Cardiac fibroblast (primary cell): Measurements from ENCODE around the gene KCTD2.

Source experiments
- DNase-seq, 2 donors: peaks; one replicate each; pipeline versions ENCODE4 v3.0.0 to v3.0.0-alpha.2; 2010; ENCODE audit warnings: low read depth in 2 of 2
- H3K4me3 ChIP-seq, 2 donors: replicated peaks in 1 of 2; 1 replicate in 1 of 2; 2 replicates in 1 of 2; pipeline ENCODE4 v1.5.1; 2011; ENCODE audit warnings: low read depth in 2 of 2, low read length in 2 of 2, mild to moderate bottlenecking in 2 of 2, moderate library complexity in 1 of 2
- CTCF ChIP-seq: IDR thresholded peaks from one replicate; pipeline ENCODE4 v1.5.1; 2011; ENCODE audit warnings: low read depth, mild to moderate bottlenecking, low read length, inconsistent platforms

KCTD2 gene

GRCh38 chr17:75087558-75088453, 40.8 kb downstream of the KCTD2 start, which contains the start of gene SLC16A5:
SLC16A5 (plus strand) TSS chr17:75087954; CDS start chr17:75093637, 5,683 bp downstream.
- H3K4me3 ChIP-seq: peak within 1 kb of the TSS; percentile 51 to 55
- peak; percentile 61 to 87 for DNase-seq

GRCh38 chr17:75088465-75089417, 41.7 kb downstream of the KCTD2 start:
- DNase-seq: peak in 1 of 2 donors; percentile 51
- H3K4me3 ChIP-seq: peak overlapping the region; percentile 51 to 55
- no peak for TF ChIP-seq CTCF

More at GRCh38 chr17:75087558-75088453, 40.8 kb downstream of the KCTD2 start, which contains the start of gene SLC16A5:
- no peak for TF ChIP-seq CTCF

GRCh38 chr17:75090871-75091854, 44.1 kb downstream of the KCTD2 start:
- no peak overlapping the region for H3K4me3 ChIP-seq
- TF ChIP-seq CTCF: no peak
- no peak for DNase-seq

- TF ChIP-seq CTCF: no peak
- DNase-seq: no peak
- no peak overlapping the region for H3K4me3 ChIP-seq
Measured at GRCh38 chr17:75091855-75092327, 44.9 kb downstream of the KCTD2 start.

- no peak overlapping the region for H3K4me3 ChIP-seq
- no peak for TF ChIP-seq CTCF
- DNase-seq: no peak
Measured at GRCh38 chr17:75093548-75094158, 46.6 kb downstream of the KCTD2 start.
